Uterus (tissue), 4 donors: Measurements from ENCODE around the gene CREB1. TPM values are rescaled to one million over a fixed set of nuclear protein-coding genes. Genes with fewer than 3 reads are reported as not detected.
A peak's percentile ranks its signal among the peaks of the same experiment; 100 is the strongest.

Source experiments
- DNase-seq, 2 donors: peaks; one replicate each; pipeline ENCODE4 v3.0.0-alpha.2; 2019 to 2020
- H3K27ac ChIP-seq, 2 donors: fragments of 200-600 bp; sonication (generic); 1 replicate in 1 of 2; 2 replicates in 1 of 2; pipeline ENCODE4 v1.5.1; 2016 to 2018
- H3K27me3 ChIP-seq, 2 donors: fragments of 200-600 bp; sonication (generic); one replicate each; pipeline ENCODE4 v1.5.1; 2018 to 2019; ENCODE audit warnings: control low read depth in 1 of 2
- H3K36me3 ChIP-seq, 2 donors: fragments of 200-600 bp; sonication (generic); one replicate each; pipeline ENCODE4 v1.5.1; 2019; ENCODE audit warnings: control low read depth in 1 of 2
- H3K4me1 ChIP-seq, 2 donors: fragments of 200-600 bp; sonication (generic); one replicate each; pipeline ENCODE4 v1.5.1; 2018 to 2019; ENCODE audit warnings: control low read depth in 1 of 2
- H3K4me3 ChIP-seq, 2 donors: fragments of 200-600 bp; sonication (generic); 1 replicate in 1 of 2; 2 replicates in 1 of 2; pipeline ENCODE4 v1.5.1; 2018 to 2019; ENCODE audit warnings: mild to moderate bottlenecking in 1 of 2
- H3K9me3 ChIP-seq, 2 donors: fragments of 200-600 bp; sonication (generic); one replicate each; pipeline ENCODE4 v1.5.1; 2019; ENCODE audit warnings: control low read depth in 1 of 2
- POLR2A ChIP-seq, 2 donors: fragments of 450-650 bp; IDR thresholded peaks; one replicate each; pipeline ENCODE4 v1.6.1; 2016; ENCODE audit warnings: antibody characterized with exemption in 2 of 2, mild to moderate bottlenecking in 1 of 2, moderate library complexity in 1 of 2
- intact Hi-C: fragments of 100-400 bp; cut with DNase I; formaldehyde crosslinking; loops from one replicate; pipeline ENCODE4 v1.15.1; 2023; ENCODE audit warnings: low total_unique reads
- total RNA-seq, 4 donors: library from RNA; depleted of rRNA in 3 of 4; stranded (reverse); fragments of >200 nt in 3 of 4; gene quantifications; one replicate each; pipeline versions ENCODE4 v1.1.0 to v1.2.4, GENCODE V29; 2014 to 2023
- TF ChIP-seq, protein P1 (sequence below), 4 experiments: fragments of 200-600 bp in 2 of 4; fragments of 450-650 bp in 2 of 4; sonication (generic) in 2 of 4; IDR thresholded peaks; one replicate each; pipeline ENCODE4 v1.5.1; 2016 to 2019; ENCODE audit warnings: antibody characterized with exemption in 4 of 4, mild to moderate bottlenecking in 2 of 4, moderate library complexity in 1 of 4
- donor health status: DM: yes; HTN: yes; CAD: no.

Gene CREB1
- total RNA-seq, 4 donors from 2014 or later = 36.5 to 96.5 (median 71.7) TPM

DNA sequence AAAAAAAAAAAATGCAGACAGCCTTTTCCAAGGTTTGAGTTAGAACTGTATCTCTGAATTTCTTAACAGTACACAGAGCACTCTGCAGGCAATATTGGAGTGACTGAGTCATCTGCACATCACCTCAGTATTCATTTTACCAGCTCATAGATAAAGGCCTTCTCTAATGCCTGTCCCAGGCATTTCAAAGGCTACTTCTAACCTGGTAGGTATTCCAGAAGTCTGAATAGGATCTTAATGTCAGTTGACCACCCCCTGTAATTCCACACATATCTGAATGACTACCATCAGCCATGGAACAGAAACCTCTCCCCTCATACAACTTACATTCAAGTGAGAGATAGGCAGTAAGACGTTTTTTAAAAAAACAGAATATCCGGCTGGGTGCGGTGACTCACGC, 86.4 kb downstream of the CREB1 start:
- Histone ChIP-seq H3K36me3 (no peaks in the 10 kb centered on the region), H3K27ac (peak overlapping the region; percentile 73 to 89), H3K27me3 (no peaks in the 10 kb centered on the region), H3K4me1 (no peaks in the 10 kb centered on the region), H3K9me3 (no peaks in the 10 kb centered on the region), H3K4me3 (no peak overlapping the region)
- no peak for TF ChIP-seq POLR2A (IDR thresholded peaks at IDR 0.05)
- TF ChIP-seq, protein P1, sequence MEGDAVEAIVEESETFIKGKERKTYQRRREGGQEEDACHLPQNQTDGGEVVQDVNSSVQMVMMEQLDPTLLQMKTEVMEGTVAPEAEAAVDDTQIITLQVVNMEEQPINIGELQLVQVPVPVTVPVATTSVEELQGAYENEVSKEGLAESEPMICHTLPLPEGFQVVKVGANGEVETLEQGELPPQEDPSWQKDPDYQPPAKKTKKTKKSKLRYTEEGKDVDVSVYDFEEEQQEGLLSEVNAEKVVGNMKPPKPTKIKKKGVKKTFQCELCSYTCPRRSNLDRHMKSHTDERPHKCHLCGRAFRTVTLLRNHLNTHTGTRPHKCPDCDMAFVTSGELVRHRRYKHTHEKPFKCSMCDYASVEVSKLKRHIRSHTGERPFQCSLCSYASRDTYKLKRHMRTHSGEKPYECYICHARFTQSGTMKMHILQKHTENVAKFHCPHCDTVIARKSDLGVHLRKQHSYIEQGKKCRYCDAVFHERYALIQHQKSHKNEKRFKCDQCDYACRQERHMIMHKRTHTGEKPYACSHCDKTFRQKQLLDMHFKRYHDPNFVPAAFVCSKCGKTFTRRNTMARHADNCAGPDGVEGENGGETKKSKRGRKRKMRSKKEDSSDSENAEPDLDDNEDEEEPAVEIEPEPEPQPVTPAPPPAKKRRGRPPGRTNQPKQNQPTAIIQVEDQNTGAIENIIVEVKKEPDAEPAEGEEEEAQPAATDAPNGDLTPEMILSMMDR (IDR thresholded peaks at IDR 0.05) = no peak
- intact Hi-C loops = no loop called here
- no peak for DNase-seq

- intact Hi-C loops = no loop called here
- Histone ChIP-seq H3K27ac (peak overlapping the region; percentile 73 to 89), H3K27me3 (no peaks in the 10 kb centered on the region), H3K4me3 (no peak overlapping the region), H3K9me3 (no peaks in the 10 kb centered on the region), H3K36me3 (no peaks in the 10 kb centered on the region), H3K4me1 (no peaks in the 10 kb centered on the region)
- DNase-seq = no peak
- no peak for TF ChIP-seq POLR2A (IDR thresholded peaks at IDR 0.05)
- TF ChIP-seq, protein P1 (IDR thresholded peaks at IDR 0.05) = no peak
These were observed 87.4 kb downstream of the CREB1 start for GRCh38 chr2:207617011-207617671.

DNA sequence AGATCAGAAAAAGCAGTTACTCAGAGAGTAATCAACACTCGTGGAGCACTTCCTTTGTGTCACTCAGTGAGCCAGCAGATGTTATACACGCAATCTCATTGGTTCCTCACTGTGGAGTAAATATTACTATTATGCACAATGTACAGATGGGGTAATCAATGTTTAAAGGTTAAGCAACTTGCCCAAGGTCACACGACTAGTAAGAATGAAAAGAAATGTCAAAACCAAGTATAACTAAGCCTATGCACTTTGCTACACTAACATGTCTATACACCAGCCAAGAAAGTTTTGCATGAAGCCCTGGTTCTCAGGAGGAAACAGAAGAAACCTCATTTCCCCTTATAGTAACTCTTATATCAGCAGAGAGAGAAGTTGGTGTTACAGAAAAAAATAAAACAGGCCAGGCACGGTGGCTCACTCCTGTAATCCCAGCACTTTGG, 90.0 kb downstream of the CREB1 start:
- Histone ChIP-seq H3K9me3 (no peaks in the 10 kb centered on the region), H3K36me3 (no peaks in the 10 kb centered on the region), H3K4me1 (peaks cover 0 to 5% of the 10 kb centered on the region in 2 donors), H3K27ac (no peak overlapping the region), H3K27me3 (no peaks in the 10 kb centered on the region), H3K4me3 (no peak overlapping the region)
- intact Hi-C loops = loop anchor here (10.0 kb wide), 2 partner anchors 85 to 645 kb away; partner anchors contain the start of gene PIKFYVE
- DNase-seq = no peak
- TF ChIP-seq, protein P1 (IDR thresholded peaks at IDR 0.05) = no peak
- no peak for TF ChIP-seq POLR2A (IDR thresholded peaks at IDR 0.05)

DNA sequence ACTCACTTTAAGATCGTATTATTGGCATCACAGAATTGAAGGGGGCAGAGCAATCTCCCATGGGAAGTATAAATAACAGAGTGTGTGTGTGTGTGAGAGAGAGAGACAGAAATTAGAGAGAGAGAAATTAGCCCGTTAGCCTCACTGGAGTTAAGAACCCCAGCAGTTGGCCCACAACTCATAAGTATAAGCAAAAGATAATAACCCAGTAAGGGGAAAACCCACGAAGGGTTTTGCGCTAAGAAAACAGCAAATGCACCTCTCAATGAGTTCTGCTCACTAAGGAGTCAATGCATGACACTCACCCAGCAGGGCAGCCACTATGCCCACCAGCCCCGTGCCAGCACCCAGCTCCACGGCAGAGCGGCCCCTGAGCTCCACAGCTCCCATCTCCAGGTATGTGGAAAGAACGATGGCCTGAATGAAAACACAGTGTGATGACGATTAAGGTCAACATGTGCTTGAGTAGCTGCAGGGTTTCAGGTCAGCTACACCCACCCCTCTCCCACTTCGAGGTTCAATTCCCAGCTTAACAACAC, 91.8 kb downstream of the CREB1 start:
- TF ChIP-seq, protein P1 (IDR thresholded peaks at IDR 0.05) = no peak
- no peak for TF ChIP-seq POLR2A (IDR thresholded peaks at IDR 0.05)
- Histone ChIP-seq H3K27ac (no peak overlapping the region), H3K36me3 (no peaks in the 10 kb centered on the region), H3K9me3 (no peaks in the 10 kb centered on the region), H3K4me1 (peaks cover 0 to 5% of the 10 kb centered on the region in 2 donors), H3K4me3 (no peak overlapping the region), H3K27me3 (no peaks in the 10 kb centered on the region)
- DNase-seq = no peak
- intact Hi-C loops = loop anchor here (10.0 kb wide), 2 partner anchors 87 to 643 kb away; partner anchors contain the start of gene PIKFYVE
